GM19395 (cell line): Measurements from ENCODE around the gene CRTC1.

ENCODE experiments used
- ATAC-seq: cut with Tn5 transposase; IDR thresholded peaks from one replicate; pipeline ENCODE4 v1.9.1; 2021; ENCODE audit warnings: mild to moderate bottlenecking, moderate library complexity; ENCODE audit not compliant: unreplicated experiment

Gene CRTC1

DNA sequence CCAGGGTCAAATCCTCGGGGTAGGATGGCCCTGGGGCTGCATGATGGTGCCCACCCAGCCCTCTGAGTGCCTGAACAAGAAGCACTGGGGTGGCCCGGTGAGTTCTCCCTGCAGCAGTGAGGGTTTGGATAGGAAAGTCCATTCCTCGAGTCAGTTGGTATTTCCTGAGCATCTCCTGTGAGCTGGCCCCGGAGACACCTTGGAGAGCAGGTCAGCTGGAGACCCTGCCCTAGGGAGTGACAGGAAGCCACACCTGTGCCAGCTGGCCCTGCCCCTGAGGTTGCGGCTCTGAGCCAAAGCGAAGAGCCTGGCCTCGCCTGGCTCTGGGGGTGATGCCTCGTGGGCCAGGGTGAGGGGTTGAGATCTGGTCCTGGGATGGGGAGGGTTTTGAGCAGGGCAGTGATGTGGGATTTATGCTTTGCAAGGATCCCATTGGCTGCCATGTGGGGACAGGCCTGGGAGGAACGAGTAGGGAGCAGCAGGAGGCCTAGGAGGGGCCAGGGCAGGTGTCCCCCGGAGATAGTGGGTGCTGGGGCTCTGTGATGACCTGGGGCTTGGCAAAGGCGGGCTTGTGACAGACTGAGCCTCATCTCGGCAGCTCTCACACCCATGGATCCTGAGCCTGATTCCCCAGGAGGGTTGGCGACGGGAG lies 16.0 kb downstream of the CRTC1 start:
- ATAC-seq, result no peak

DNA sequence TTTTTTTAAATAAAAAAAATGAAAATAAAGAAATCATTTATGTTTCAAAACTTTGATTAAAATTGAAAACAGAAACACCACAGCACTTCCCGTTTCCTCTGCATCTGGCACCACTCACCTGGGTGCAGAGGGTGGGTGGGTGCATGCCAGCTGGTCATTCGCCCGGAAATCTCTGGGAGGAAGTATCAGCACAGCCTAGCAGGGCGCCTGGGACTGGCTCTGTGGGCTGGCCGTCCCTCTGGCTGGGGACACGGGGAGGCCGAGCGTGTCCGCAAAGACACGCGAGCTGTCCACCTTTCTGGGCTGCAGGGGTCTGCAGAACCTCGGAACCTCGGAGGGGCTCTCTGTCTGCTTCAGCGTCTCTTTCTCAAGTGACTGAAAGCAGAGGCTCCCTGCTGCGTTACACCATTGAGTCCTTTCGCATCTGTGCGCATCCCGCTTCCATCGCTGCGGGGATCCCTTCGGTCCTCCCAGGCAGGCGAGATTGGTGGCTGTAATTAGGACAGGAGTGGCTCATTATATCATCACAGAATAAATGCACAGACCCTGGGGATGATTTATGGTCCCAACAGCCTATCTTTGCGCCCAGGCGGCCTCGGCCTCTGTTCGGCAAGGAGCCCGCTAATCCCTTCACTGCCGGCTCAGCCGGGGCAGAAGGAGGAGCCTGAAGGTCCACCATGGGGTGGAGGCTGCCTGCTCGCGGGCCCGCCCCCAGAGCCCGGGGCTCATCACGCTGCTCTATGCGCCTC lies 17.2 kb downstream of the CRTC1 start:
- ATAC-seq, result no peak

DNA sequence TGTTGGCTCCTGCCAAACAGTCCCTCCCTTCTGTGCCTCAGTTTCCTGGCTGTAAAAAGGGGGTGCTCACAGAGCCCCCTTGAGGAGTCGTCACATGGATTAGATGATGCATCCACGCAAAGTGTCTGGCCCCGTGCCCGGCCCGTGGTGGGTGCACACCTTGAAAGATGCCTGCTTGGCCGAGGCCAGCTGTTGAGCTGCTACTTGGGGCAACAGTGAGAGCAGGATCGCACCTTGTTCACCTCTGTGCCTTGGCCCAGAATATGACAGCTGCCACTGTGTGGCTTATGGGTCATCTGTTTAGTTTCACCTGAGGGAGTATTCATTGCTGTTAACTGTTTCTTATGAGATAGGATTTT lies 17.7 kb downstream of the CRTC1 start:
- no peak for ATAC-seq

DNA sequence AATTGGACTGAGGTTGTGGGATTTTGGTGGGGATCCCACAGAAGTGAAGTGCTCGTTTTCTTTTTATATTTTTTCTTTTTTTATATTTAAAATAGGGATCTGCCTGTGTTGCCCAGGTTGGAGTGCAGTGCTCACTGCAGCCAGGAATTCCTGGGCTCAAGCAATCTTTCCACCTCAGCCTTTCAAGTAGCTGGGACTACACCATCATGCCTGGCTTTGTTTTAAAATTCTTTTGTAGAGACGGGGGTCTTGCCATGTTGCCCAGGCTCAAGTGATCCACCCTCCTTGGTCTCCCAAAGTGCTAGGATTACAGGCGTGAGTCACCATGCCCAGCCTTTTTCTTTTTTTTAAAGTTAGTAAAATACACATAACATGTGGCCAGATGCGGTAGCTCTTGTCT lies 20.6 kb downstream of the CRTC1 start:
- ATAC-seq, result no peak

DNA sequence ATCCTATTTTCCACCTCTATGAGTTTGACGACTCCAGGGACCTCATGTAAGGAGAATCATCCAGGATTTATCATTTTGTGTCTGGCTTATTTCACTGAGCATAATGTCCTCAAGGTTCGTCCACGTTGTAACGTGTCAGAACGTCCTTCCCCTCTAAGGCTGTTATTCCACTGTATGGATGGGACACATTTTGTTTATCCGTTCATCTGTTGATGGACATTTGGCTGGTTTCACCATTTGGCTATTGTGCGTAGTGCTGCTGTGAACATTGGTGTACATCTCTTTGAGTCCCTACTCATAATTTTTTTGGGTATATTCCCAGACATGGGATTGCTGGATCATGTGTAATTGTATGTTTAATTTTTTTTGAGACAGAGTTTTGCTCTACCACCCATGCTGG lies 21.5 kb downstream of the CRTC1 start:
- no peak for ATAC-seq

DNA sequence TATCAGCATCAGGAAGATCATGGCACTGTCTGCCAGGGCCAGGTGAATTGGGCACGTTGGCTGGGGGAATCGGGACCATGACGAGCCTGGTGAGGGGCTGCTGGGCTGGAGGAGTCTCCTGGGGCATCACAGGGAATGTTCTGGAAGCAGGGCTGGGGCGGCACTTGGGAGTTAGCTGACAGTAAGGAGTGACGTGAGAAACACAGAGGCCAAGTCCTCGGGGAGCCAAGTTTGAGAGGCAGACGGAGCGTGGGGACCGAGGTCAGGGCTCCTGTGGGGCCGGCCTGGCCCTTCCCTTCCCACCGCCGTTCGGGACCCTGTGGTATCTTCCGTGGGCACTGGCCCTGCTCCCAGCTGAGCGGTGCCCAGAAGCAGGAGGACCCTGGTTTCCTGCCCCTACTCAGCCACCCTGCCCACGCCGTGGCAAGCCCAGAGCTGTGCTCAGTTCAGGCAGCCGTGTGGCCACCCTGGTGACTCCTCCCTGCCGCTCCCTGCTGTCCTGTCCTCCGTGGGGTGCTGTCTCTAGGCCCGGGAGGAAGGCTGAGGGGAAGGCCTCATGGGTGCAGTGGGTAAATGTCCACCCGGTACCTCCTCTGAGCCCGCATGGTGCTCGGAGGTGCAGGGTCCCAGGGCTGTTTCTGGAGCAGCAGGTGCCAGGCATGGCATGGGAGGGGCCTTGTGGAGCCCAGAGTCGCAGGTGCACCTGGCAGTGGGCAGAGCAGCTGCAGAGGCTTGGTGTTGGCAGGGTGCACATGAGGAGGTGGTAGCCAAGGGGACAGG lies 25.2 kb downstream of the CRTC1 start:
- no peak for ATAC-seq

DNA sequence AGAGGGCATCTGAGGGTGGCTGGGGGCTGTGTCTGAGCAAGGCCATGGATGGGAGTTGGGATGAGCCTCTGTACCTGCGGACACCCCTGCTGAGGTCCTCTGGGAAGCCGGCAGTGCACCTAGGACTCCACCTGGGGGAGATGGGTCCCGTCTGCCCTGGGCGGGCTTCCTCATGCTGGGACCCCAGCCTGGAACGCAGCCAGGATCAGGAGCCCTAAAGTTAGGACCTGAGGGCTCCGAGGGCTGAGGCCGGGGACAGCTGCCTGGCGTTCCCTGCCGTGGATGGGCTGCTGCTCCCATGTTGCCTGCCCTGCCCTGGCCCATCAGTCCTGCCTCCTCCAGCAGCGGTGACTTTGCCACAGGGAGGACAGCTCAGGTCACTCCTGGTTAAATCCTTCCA lies 26.1 kb downstream of the CRTC1 start:
- ATAC-seq, result no peak

DNA sequence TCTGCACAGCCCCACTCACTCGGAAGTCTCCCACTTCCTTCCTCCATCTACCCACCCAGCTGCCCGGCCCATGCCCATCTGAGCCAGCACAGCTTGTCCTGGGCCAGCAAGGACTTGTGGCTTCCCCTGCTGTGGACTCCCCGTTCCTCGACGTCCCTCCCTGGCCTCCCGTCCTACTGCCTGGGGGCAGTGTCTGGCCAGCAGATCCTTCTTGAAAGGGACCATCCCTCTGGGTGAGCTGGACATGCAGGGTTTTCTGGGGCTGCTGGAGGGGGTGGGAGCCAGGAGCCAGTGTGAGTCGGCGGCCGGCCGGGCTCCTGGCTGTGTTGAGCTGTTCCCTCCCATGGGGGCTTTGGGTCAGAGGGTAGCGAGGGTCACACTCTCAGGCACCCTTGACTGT lies 26.7 kb downstream of the CRTC1 start:
- no peak for ATAC-seq

DNA sequence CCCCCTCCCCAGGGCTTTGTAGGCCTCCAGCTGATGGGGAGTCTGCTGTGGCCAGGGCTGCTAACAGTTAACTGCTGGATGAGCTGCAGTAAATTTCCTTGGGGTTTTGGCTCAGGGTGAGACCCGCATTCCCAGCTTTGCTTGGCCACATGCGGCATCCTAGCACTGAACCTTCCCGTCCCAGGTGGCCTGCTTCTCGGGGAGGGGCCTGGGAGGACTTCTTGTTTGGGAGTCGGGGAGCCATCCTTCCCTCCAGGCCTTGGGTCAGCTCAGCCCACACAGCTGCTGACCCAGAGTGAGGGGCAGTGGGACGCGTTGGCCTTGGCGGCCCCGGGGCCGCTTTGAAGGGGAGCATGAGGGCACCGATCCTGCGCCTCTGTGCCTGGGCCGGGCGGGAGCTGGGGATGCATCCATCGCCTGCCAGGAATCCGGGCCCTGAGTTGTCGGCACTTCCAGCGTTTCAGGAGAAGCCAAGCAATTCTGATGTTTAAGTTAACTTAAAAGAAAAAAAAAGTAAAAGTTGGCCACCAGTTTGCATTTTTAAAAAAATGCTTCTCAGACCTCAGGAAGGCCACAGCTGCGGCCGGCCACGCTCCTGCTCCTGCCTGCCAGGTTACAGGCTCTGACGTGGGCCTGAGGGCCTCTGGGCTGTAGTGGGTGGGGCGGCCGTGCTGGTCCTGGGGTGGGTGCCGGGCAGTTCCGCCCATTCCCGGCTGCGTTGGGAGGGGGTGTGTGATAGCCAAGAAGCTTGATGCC lies 27.7 kb downstream of the CRTC1 start:
- no peak for ATAC-seq

DNA sequence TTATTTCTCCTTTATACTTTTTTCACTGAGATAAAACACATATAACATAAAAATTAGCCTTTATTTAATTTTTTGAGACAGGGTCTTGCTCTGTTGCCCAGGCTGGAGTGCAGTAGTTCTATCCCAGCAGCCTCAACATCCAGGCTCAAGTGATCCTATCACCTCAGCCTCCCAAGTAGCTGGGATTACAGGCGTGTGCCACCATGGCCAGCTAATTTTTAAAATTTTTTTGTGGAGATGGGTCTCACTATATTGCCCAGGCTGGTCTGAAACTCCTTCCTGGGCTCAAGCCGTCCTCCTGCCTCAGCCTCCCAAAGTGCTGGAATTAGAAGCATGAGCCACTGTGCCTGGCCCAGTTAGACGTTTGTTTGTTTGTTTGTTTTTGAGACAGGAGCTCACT lies 28.4 kb downstream of the CRTC1 start:
- ATAC-seq, result no peak

DNA sequence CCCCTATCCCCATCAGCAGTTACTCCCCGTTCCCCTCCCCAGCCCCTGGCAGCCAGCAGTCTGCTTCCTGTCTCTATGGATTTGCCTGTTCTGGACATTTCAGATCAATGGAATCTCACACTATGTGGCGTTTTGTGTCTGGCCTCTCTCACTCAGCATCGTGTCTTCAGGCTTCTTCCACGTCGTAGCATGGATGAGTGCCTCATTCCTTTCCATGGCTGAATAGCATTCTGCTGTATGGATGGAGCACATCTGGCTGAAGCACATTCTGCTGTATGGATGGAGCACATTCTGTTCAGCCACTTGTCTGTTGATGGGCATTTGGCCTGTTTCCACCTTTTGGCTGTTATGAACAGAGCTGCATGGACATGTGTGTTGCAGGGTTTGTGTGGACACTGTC lies 29.5 kb downstream of the CRTC1 start:
- no peak for ATAC-seq

DNA sequence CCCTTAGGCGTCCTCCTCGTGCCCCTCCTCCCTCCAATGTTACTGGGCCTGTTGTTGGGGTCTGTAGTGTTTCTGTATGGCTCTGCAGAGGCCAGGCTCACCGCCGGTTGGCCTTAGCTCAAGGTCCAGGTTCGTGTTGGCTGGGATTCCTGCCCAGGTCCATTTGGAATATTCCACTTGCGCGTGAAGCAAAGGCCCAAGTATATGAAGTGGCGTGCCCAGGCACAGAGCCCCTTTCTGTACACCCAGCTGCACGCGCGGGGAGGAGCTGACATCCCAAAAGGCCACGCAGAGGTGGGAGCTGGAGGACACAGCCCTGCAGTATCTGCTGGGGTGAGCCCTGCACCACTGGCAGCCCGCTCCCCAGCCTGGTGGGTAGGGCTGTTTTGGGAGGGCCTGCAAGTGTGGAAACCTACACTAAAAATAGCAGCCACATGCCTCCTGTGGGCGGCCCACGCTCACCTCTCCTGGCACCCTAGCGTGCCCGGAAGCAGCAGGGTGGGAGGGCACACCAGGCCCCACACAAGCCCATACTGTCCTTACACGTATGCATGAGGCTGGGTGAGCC lies 30.2 kb downstream of the CRTC1 start:
- no peak for ATAC-seq

DNA sequence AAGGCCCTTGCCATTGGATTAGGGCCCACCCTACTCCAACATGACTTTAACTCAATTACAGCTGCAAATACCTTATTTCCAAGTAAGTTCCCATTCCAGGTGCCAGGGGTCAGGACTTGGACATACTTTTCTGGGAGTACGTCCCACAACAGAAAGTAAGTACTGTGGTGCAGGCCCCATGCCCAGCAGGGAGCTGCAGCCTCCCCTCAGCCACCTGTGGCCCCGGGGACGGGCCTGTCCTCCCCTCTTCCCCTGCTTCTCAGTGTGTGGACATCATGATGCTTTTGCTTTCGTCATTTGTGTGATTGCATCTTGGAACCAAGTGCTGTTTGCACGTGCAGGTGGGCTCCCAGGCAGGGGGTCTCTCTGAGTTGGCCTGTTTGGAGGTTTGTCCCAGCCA lies 31.9 kb downstream of the CRTC1 start:
- no peak for ATAC-seq

DNA sequence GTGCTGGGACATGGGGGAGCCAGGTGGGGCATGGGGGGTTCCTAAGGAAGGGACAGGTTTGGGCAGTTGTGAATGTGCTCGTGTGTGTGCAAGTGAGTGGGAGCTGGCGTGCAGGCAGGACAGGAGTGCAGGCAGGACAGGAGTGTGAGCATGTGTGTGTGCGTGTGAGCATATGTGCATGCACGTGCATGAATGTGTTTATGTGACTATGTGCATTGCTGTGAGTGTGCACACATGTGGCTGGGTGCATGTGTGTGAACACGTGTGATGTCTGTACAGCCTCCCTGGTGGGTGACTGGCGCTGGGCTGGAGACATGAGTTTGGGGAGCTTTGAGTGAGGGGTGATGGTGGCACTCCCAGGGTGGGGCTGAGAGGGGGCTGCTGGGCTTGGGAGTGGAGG lies 33.4 kb downstream of the CRTC1 start:
- ATAC-seq, result no peak

DNA sequence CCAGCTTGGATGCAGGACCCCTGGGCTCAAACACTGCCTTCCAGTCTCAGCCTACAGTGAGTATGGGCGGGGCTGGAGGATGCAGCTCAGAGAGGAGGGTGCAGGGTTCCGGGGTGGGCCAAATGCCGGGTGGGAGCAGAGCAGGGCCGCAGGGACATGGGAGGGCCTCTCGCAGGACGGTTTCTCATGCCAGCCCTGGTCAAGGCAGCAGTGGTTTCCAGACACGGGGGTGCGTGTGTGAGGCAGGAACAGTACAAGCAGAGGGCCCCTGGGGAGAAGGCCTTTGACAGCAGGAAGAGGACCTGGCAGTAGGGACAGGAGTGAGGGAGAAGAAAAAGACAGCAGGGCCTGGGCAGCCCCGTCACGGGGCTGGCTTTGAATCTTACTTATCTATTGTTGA lies 34.1 kb downstream of the CRTC1 start:
- ATAC-seq, result no peak

DNA sequence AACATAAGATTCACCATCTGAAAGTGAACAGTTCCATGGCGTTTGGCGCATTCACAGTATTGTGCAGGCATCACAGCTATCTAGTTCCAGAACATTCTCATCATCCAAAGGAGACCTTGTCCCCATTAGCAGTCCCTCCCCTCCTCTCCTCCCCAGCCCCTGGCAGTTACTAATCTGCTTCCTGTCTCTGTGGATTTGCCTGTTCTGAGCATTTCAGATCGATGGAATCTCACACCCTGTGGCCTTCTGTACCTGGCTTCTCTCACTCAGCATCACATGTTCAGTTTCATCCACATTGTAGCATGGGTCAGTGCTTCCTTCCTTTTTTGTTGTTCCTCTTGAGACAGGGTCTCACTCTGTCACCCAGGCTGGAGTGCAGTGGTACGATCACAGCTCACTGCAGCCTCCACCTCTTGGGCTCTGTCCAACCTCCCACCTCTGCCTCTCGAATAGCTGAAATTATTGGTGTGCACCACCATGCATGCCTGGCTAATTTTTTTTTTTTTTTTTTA lies 34.6 kb downstream of the CRTC1 start:
- no peak for ATAC-seq

DNA sequence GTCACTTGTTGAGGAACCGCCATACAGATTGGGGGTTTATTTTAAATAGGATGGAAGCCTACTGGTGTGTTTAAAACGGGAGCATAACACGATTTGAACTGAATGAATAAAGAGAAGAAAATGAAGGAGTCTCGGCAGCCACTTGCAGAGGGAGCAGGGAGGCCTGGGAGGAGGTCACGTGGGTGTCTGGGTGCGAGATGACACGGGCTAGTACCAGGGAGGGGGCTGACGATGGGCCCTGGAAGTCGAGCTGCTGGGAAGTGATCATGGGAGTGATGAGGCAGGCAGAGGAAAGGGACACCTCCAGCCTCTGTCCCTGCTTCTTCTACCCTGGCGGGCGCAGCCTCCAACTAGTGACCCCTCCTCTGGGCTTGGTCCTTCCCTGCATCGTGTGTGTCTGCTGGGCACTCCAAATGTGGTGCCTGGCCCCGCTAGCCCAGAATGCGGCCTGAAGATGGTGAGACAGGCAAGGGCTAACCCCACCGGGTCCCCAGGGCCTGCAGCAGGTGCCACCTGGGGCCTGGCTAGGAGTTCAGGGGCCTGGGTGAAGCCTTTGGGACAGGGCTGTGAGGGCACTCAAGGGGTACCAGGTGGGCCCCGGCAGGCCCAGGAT lies 35.5 kb downstream of the CRTC1 start:
- no peak for ATAC-seq

DNA sequence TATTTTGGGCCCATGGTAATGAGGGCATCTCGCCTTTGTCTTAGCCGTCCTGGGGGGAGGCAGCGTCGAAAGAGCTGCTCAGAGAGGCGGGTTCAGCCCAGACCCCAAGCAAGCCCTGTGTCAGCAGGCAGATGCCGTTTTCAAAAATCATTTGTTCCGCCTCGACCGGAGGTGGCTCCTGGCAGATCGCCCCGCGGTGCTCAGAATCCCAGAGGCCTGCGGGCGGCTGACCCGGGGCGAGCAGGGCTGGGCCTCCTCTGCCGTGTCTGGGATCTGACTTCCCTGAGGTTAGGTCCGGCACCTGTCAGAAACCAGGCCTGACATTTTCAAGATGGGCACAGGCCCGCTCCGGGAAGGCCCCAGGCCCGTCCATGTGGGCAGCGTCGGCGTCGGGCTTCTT lies 36.1 kb downstream of the CRTC1 start:
- no peak for ATAC-seq

DNA sequence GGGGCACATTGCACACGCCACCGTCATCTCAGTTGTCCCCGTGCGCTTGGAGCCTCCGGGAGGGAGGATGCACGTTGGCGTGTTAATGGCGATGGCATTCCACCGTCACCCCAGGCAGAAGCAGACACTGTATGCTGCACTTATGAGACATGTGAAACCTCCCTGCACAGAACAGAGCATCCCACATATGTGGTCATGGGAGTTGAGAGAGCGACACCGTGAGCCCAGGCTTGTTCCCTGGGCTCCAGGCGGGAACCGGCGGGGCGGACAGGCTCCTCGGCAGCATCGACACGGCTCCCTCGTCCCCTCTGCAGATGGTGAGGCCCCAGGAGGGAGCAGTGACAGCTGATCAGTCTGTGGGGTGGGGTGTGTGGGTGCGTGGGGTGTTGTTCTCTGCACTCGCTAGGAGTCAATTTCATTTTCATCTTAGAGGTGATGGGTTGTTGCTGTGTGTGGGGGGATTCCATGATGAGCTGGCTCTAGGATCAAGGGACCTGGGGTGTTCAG lies 40.4 kb downstream of the CRTC1 start:
- ATAC-seq, result no peak
